ENCODE data around the gene BMPR1A.

The BMPR1A gene

GRCh38 chr10:86958116-86958900 is 201.9 kb downstream of the BMPR1A start, which contains the start of gene SNCG:
Gene SNCG, plus strand, starts transcription at chr10:86958599. Its CDS starts 99 bp downstream, at chr10:86958698.
- DNase-seq = peak in 1 of 2 experiments; percentile 35

- DNase-seq = no peak
Measured at GRCh38 chr10:86958901-86959736, 202.7 kb downstream of the BMPR1A start.

GRCh38 chr10:86959737-86960002 is 203.3 kb downstream of the BMPR1A start:
- DNase-seq = no peak

- peak; percentile 20 to 50 for DNase-seq
Measured at GRCh38 chr10:86960003-86960862, 203.8 kb downstream of the BMPR1A start.

- DNase-seq = no peak
Measured at GRCh38 chr10:86960863-86961434, 204.5 kb downstream of the BMPR1A start.

GRCh38 chr10:86961481-86962091 is 205.2 kb downstream of the BMPR1A start:
- DNase-seq = no peak

- DNase-seq = no peak
Measured at GRCh38 chr10:86962136-86962980, 205.9 kb downstream of the BMPR1A start.

- DNase-seq = no peak
Measured at GRCh38 chr10:86962981-86963310, 206.5 kb downstream of the BMPR1A start.

GRCh38 chr10:86963341-86963919 is 207.0 kb downstream of the BMPR1A start:
- DNase-seq = no peak

GRCh38 chr10:86964061-86964846 is 207.8 kb downstream of the BMPR1A start:
- DNase-seq = no peak

- DNase-seq = no peak
Measured at GRCh38 chr10:86964847-86965190, 208.4 kb downstream of the BMPR1A start.

GRCh38 chr10:86965986-86966654 is 209.7 kb downstream of the BMPR1A start:
- no peak for DNase-seq

- no peak for DNase-seq
Measured at GRCh38 chr10:86967481-86967941, 211.1 kb downstream of the BMPR1A start.

GRCh38 chr10:86968271-86968993 is 212.0 kb downstream of the BMPR1A start, which contains the start of gene ADIRF:
Gene ADIRF, plus strand, starts transcription at chr10:86968482. Its CDS starts 63 bp downstream, at chr10:86968545.
- DNase-seq = peak in 1 of 2 experiments; percentile 8

GRCh38 chr10:86968994-86969355 is 212.6 kb downstream of the BMPR1A start:
- no peak for DNase-seq

- no peak for DNase-seq
Measured at GRCh38 chr10:86969421-86970041, 213.1 kb downstream of the BMPR1A start.

- DNase-seq = no peak
Measured at GRCh38 chr10:86970162-86970981, 214.0 kb downstream of the BMPR1A start.

GRCh38 chr10:86970982-86971231 is 214.5 kb downstream of the BMPR1A start:
- DNase-seq = peak in 1 of 2 experiments; percentile 30

Measured in NCI-H526 (cell line).